WTC11 (cell line): ENCODE data around the gene ATG101. TPM values are rescaled to one million over a fixed set of nuclear protein-coding genes. Genes with fewer than 3 reads are reported as not detected.
"Not testable (repeated sequence)": the region's sequence is repeated elsewhere in the genome, so short reads cannot be mapped to it uniquely, and the experiment has no call there.

ENCODE experiments used
- ATAC-seq: fragments of 200-7000 bp; cut with Tn5 transposase; 2 replicates; pipeline ENCODE4 v1.10.0; 2021; ENCODE audit warnings: mild to moderate bottlenecking, moderate library complexity
- CTCF ChIA-PET: fragments of 300-600 bp; sonication (Branson Sonifier 250); formaldehyde crosslinking; loops from one replicate; lab custom pipeline; 2021; ENCODE audit warnings: antibody characterized with exemption; lab: Charles Lee
- POLR2A ChIA-PET: fragments of 350-600 bp; sonication (Branson Sonifier 250); formaldehyde crosslinking; loops from one replicate; lab custom pipeline; 2021; ENCODE audit warnings: antibody characterized with exemption; lab: Charles Lee
- DNase-seq: peaks from one replicate; pipeline ENCODE4 v3.0.0; 2021; ENCODE audit warnings: low spot score
- H3K27ac Mint-ChIP-seq: 2 replicates; pipeline ENCODE4 v1.8.0; 2021; ENCODE audit warnings: mixed read lengths
- H3K27me3 Mint-ChIP-seq: 2 replicates; pipeline ENCODE4 v1.8.0; 2021; ENCODE audit warnings: low read depth, mild to moderate bottlenecking, moderate library complexity, mixed read lengths
- H3K36me3 Mint-ChIP-seq: 2 replicates; pipeline ENCODE4 v1.8.0; 2021; ENCODE audit warnings: mixed read lengths
- H3K4me1 Mint-ChIP-seq: 2 replicates; pipeline ENCODE4 v1.8.0; 2022; ENCODE audit warnings: mixed read lengths
- H3K4me3 Mint-ChIP-seq: 2 replicates; pipeline ENCODE4 v1.8.0; 2021; ENCODE audit warnings: mild to moderate bottlenecking, moderate library complexity, mixed read lengths
- H3K9me3 Mint-ChIP-seq: 2 replicates; pipeline ENCODE4 v1.8.0; 2021; ENCODE audit warnings: mixed read lengths
- AFF4 ChIP-seq: sonication (generic); formaldehyde crosslinking; IDR thresholded peaks from 2 replicates; pipeline ENCODE4 v1.8.1; 2023; ENCODE audit warnings: mild to moderate bottlenecking, missing genetic modification reagents, borderline replicate concordance
- CREM ChIP-seq: sonication (generic); formaldehyde crosslinking; IDR thresholded peaks from 2 replicates; pipeline ENCODE4 v1.8.1; 2022; ENCODE audit warnings: mild to moderate bottlenecking, missing genetic modification reagents, moderate library complexity
- GABPB1 ChIP-seq: sonication (generic); formaldehyde crosslinking; IDR thresholded peaks from 2 replicates; pipeline ENCODE4 v1.8.1; 2023; ENCODE audit warnings: mild to moderate bottlenecking, missing genetic modification reagents
- GTF2I ChIP-seq: fragments of 250-450 bp; sonication (Bioruptor Pico); conservative IDR thresholded peaks from 2 replicates; pipeline ENCODE4 v1.4.0; 2021; ENCODE audit warnings: mild to moderate bottlenecking
- HMGA2 ChIP-seq: fragments of 250-450 bp; sonication (Bioruptor Pico); IDR thresholded peaks from 2 replicates; pipeline ENCODE4 v1.4.0; 2021; ENCODE audit warnings: mild to moderate bottlenecking, moderate library complexity
- HMGXB4 ChIP-seq: sonication (generic); formaldehyde crosslinking; IDR thresholded peaks from 2 replicates; pipeline ENCODE4 v1.8.1; 2023; ENCODE audit warnings: mild to moderate bottlenecking, moderate library complexity, missing genetic modification reagents
- KAT7 ChIP-seq: sonication (generic); formaldehyde crosslinking; IDR thresholded peaks from 2 replicates; pipeline ENCODE4 v1.8.1; 2023; ENCODE audit warnings: missing genetic modification reagents, mild to moderate bottlenecking, borderline replicate concordance
- MXD4 ChIP-seq: fragments of 250-450 bp; sonication (Bioruptor Pico); IDR thresholded peaks from 2 replicates; pipeline ENCODE4 v1.8.0; 2021; ENCODE audit warnings: mild to moderate bottlenecking, moderate library complexity, borderline replicate concordance
- total RNA-seq: library from RNA; stranded (reverse); gene quantifications from 3 replicates; pipeline ENCODE4 v1.2.3, GENCODE V29; 2021
- TF ChIP-seq, protein P1 (sequence below): sonication (generic); formaldehyde crosslinking; IDR thresholded peaks from 2 replicates; pipeline ENCODE4 v1.8.0; 2022; ENCODE audit warnings: missing genetic modification reagents

Gene ATG101
- total RNA-seq, 1 experiment from 2014 or later, result 52.1 TPM

DNA sequence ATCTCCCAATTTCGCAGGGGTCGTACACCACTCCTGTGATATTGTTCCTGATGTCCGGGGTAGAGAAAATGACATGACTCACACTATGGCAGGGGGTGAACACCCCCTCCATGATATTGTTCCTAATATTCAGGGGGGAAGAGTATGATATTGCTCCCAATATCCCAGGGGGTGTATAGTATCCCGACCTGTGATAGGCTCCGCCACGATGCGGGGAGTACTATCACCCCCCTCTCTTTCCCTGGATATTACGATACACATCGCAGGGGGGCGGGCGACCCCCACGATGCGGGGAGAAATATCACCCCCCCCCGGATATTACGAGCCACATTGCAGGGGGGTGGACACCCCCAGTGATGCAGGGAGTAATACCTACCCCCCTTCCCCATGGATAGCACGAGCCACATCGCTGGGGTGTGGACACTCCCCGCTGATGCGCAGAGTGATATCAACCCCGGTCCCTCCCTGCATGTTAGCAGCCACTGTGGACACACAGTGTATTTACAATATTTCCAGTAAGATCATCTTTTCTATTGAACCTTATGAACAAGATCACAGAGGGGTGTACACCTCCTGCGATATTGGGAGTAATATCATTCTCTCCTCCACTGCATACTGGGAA lies 27.4 kb downstream of the ATG101 start (continued):
- TF ChIP-seq KAT7 (CRISPR knock-in tag), result no peak
- TF ChIP-seq CREM, result no peak
- no peak for TF ChIP-seq GABPB1 (CRISPR knock-in tag)
- no peak for TF ChIP-seq AFF4 (CRISPR knock-in tag)
- TF ChIP-seq, protein P1, sequence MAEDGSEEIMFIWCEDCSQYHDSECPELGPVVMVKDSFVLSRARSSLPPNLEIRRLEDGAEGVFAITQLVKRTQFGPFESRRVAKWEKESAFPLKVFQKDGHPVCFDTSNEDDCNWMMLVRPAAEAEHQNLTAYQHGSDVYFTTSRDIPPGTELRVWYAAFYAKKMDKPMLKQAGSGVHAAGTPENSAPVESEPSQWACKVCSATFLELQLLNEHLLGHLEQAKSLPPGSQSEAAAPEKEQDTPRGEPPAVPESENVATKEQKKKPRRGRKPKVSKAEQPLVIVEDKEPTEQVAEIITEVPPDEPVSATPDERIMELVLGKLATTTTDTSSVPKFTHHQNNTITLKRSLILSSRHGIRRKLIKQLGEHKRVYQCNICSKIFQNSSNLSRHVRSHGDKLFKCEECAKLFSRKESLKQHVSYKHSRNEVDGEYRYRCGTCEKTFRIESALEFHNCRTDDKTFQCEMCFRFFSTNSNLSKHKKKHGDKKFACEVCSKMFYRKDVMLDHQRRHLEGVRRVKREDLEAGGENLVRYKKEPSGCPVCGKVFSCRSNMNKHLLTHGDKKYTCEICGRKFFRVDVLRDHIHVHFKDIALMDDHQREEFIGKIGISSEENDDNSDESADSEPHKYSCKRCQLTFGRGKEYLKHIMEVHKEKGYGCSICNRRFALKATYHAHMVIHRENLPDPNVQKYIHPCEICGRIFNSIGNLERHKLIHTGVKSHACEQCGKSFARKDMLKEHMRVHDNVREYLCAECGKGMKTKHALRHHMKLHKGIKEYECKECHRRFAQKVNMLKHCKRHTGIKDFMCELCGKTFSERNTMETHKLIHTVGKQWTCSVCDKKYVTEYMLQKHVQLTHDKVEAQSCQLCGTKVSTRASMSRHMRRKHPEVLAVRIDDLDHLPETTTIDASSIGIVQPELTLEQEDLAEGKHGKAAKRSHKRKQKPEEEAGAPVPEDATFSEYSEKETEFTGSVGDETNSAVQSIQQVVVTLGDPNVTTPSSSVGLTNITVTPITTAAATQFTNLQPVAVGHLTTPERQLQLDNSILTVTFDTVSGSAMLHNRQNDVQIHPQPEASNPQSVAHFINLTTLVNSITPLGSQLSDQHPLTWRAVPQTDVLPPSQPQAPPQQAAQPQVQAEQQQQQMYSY (CRISPR knock-in tag), result no peak
- TF ChIP-seq MXD4 (CRISPR knock-in tag), result no peak
- TF ChIP-seq HMGA2, result no peak
- no peak for TF ChIP-seq HMGXB4
- no peak for TF ChIP-seq GTF2I (CRISPR knock-in tag)

GRCh38 chr12:52104431-52105089 lies 34.8 kb downstream of the ATG101 start:
- H3K9me3 Mint-ChIP-seq, DNase-seq, H3K36me3 Mint-ChIP-seq, ATAC-seq, H3K4me1 Mint-ChIP-seq, H3K27ac Mint-ChIP-seq, H3K4me3 Mint-ChIP-seq, H3K27me3 Mint-ChIP-seq: not testable (repeated sequence)
- POLR2A ChIA-PET, result interaction anchor here (0.7 kb wide), 1 partner anchor 1695 kb away, joined by 4 read pairs; no protein-coding TSS in a partner anchor
- CTCF ChIA-PET, result interaction anchor here (1.3 to 2.4 kb wide), 2 partner anchors 15 to 79 kb away, joined by 4 to 10 read pairs; no protein-coding TSS in a partner anchor

DNA sequence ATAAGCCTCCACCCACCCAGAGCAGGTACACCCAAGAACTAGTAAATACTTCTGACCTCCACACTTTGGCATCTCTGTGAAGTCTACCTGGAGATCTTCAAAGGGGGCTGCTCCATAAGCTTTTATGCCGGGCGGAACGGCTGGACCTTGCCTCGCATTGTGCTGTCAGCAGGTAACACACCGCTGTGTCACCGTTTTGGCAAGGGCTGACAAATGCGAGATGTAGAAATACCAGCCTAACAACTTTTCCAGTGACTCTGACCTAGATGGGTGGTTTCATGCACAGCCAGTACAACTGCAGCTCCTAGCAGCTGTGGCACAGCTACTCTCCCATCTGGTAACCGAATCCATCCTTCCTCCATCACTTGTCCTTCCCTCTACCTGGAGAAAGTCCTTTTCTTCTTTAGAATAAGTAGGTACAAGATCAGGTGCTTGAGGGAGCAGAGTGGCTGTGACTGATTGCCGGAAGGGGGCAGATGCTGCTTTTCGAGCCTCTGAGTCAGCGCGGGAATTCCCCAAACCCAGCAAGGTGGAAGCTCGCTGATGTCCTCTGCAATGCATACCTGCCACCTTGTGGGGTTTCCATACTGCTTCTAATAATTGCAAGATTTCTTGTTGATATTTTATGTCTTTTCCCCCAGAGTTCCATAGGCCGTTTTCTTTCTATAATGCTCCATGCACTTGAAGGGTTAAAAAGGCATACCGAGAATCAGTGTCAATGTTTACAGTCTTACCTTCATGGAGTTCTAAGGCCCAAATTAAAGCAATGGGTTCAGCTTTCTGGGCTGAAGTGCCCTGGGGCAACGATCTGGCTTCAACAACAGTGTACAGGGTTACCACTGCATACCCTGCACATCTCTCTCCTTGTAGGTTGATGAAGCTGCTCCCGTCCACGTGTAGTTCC lies 46.7 kb downstream of the ATG101 start:
- not testable (repeated sequence) for H3K9me3 Mint-ChIP-seq, H3K36me3 Mint-ChIP-seq, H3K27ac Mint-ChIP-seq, H3K27me3 Mint-ChIP-seq, ATAC-seq, H3K4me3 Mint-ChIP-seq
- POLR2A ChIA-PET, result interaction anchor here (0.9 kb wide), 1 partner anchor 84 kb away, joined by 4 read pairs; no protein-coding TSS in a partner anchor
- CTCF ChIA-PET, result interaction anchor here (0.6 to 13.2 kb wide), 19 partner anchors 9 to 203 kb away, joined by 3 to 435 read pairs (median 4); partner anchors contain the start of gene ATG101
- DNase-seq, result peak; percentile 59
- H3K4me1 Mint-ChIP-seq, result peaks cover 41% of the 10 kb centered on the region

- H3K27me3 Mint-ChIP-seq, POLR2A ChIA-PET, H3K27ac Mint-ChIP-seq, H3K9me3 Mint-ChIP-seq, ATAC-seq, DNase-seq, H3K36me3 Mint-ChIP-seq, H3K4me3 Mint-ChIP-seq: not testable (repeated sequence)
- H3K4me1 Mint-ChIP-seq, result peaks cover 56% of the 10 kb centered on the region
- CTCF ChIA-PET, result interaction anchor here (0.8 to 13.2 kb wide), 8 partner anchors 48 to 161 kb away, joined by 3 to 435 read pairs (median 5); partner anchors contain the start of genes ATG101 and KRT80
Measured at GRCh38 chr12:52117806-52118475, 48.2 kb downstream of the ATG101 start.
